Tibial nerve (tissue), 4 donors: ENCODE results near the gene ZNF2.
A peak's percentile ranks its signal among the peaks of the same experiment; 100 is the strongest.

Source experiments
- EP300 ChIP-seq, 2 donors: sonication (generic); formaldehyde crosslinking; IDR thresholded peaks; one replicate each; pipeline ENCODE4 v1.6.1; 2017; ENCODE audit warnings: antibody characterized with exemption in 2 of 2, mild to moderate bottlenecking in 1 of 2
- POLR2A ChIP-seq, 2 donors: fragments of 450-650 bp; IDR thresholded peaks; one replicate each; pipeline ENCODE4 v1.6.1; 2017; ENCODE audit warnings: antibody characterized with exemption in 2 of 2, mild to moderate bottlenecking in 2 of 2, moderate library complexity in 2 of 2
- TF ChIP-seq, protein P1 (sequence below), 5 experiments: fragments of 200-600 bp in 3 of 5; fragments of 450-650 bp in 2 of 5; sonication (generic) in 3 of 5; IDR thresholded peaks; one replicate each; pipeline ENCODE4 v1.5.1; 2016 to 2019; ENCODE audit warnings: antibody characterized with exemption in 5 of 5, mild to moderate bottlenecking in 3 of 5, moderate library complexity in 2 of 5

DNA sequence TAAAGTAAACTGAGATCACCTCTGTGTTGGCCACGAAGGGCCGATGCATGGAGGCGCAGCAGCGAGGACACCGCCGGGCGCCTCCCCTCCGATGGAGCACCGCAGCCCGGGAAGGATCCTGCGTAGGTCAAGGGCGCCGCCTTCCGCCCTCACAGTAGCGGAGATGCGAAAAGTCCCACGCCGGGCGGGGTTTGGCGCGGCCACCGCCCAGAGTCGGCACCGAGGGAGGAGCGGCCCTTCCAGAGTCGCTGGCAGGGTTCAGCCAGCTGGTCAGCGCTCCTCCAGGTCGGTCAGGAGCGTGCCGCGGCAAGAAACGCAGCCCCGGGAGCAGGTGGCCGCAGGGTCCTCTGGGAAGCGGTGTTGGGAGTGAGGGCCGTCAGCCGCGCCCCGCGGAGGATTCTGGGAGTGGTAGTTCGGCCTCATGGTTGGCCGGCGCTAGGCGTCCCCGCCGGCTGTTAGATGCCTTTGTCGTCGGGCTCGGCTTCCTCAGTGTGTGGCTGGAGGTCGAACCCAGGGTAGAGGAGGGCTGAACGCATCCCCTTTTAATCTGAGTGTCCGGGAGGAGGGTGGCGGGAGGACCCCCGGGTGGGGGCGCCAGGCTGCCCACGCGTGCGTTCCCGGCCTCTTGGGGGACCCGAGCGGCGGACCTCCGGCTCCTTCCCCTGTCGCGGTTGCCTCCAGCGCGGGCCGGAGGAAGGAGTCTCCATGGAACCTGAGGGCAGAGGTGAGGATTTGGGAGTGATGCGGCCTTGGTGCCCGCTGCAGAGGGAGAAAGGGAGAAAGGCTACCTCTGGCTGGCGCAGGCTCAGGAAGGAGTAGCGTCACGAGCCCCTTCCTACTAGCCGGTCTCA lies 41.7 kb downstream of the ZNF2 start, which contains the start of gene ZNF892:
- TF ChIP-seq, protein P1, sequence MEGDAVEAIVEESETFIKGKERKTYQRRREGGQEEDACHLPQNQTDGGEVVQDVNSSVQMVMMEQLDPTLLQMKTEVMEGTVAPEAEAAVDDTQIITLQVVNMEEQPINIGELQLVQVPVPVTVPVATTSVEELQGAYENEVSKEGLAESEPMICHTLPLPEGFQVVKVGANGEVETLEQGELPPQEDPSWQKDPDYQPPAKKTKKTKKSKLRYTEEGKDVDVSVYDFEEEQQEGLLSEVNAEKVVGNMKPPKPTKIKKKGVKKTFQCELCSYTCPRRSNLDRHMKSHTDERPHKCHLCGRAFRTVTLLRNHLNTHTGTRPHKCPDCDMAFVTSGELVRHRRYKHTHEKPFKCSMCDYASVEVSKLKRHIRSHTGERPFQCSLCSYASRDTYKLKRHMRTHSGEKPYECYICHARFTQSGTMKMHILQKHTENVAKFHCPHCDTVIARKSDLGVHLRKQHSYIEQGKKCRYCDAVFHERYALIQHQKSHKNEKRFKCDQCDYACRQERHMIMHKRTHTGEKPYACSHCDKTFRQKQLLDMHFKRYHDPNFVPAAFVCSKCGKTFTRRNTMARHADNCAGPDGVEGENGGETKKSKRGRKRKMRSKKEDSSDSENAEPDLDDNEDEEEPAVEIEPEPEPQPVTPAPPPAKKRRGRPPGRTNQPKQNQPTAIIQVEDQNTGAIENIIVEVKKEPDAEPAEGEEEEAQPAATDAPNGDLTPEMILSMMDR (IDR thresholded peaks at IDR 0.05), result peak in 4 of 5 experiments; percentile 20 to 64 (median 39)
- TF ChIP-seq POLR2A (IDR thresholded peaks at IDR 0.05), result peak in 1 of 2 donors; percentile 50
- TF ChIP-seq EP300 (IDR thresholded peaks at IDR 0.05), result peak; percentile 24 to 84
